NCI-H2107 treated with DMSO at 0.1 percent for 48 hours (cell line): ENCODE measurements around the gene AOC1.

Source experiments
- DNase-seq: peaks from one replicate; lab custom pipeline; 2025; ENCODE audit not compliant: unreplicated experiment; lab: John Stamatoyannopoulos, UW

AOC1 gene

DNA sequence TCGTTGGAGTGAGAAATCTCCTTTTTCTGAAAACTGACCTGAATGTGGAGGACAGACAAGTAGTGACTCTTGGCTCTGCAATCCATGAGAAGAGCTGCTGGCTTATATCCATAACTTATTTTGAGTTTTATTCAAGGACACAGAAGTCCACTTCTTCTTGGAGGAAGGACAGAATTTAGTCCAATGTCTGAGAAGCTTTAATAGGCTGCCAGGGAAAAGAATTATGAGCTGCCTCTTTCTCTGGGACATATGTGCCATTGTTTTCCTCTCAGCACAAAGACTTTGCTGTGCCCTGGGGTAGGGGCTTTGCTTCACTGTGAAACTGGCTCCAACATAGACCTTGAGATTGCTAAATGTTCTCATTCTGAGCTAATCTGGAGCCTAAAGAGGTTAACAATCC is 20.5 kb upstream of the AOC1 start:
- DNase-seq: no peak

GRCh38 chr7:150835019-150835418 is 17.3 kb upstream of the AOC1 start:
- no peak for DNase-seq

- no peak for DNase-seq
Measured at GRCh38 chr7:150835702-150836280, 16.5 kb upstream of the AOC1 start.

- no peak for DNase-seq
Measured at GRCh38 chr7:150838965-150839650, 13.2 kb upstream of the AOC1 start.

DNA sequence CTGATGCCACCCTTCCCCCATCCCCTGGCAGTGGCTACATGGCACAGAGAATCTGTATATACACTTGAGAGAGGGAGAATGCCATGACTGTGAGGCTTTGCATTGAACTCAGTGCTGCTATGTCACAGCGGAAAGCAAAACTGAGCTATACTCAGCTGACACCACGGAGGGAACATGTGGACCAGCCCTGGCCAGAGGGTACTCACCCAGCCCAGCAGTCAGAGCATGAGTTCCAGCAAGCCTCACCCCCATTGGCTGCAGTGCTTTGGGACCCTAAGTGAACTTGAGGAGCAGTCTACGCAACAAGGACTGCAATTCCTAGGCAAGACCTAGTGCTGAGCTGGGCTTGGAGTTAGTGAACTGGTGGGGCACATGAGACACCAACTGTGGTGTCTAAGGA is 10.3 kb upstream of the AOC1 start:
- DNase-seq: no peak

- DNase-seq: no peak
Measured at GRCh38 chr7:150842716-150843115, 9.6 kb upstream of the AOC1 start.

DNA sequence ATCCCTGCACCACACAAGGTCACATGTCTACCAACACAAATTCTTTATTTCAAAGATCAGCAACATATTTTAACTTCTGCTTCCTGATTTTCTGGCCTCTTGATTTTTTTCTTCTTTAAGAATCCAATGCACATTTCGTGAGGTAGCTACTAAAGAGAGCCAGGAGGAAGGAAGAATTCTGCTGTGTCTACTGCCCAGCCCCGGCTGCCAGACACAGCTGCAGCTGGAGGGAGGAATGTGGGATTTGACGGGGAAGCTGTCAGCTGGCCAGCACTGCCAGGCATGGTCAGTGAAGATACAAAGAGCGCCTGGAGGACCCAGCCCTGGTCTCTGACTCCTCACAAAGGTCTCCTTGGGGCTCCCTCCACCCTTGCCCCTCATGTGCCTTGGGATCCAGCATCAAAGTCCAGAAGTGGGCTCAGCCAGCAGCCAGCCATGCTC is 6.9 kb upstream of the AOC1 start:
- DNase-seq: no peak

- DNase-seq: no peak
Measured at GRCh38 chr7:150846291-150847115, 5.8 kb upstream of the AOC1 start.

- DNase-seq: no peak
Measured at GRCh38 chr7:150847536-150847935, 4.8 kb upstream of the AOC1 start.

DNA sequence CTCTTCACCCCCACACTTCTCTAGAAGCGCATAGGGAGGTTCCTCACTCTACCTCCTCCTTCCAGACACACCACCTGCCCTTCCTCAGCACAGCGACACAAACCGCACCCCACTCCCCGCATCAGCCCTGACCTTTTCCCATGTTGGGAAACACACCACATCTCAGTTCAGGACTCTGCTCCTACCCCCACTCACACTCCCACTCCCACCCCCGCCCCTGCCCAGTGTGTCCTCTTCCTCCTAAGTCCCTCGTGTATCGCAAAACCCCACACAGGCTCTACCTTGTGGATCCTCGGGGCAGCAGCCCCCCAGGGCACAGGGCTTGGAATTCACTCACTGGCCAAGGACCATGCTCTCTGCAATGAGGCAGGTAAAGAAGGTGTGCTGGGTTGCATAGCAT is 4.2 kb upstream of the AOC1 start:
- DNase-seq: no peak

- DNase-seq: no peak
Measured at GRCh38 chr7:150848561-150849115, 3.7 kb upstream of the AOC1 start.

GRCh38 chr7:150849204-150849775 is 3.0 kb upstream of the AOC1 start:
- no peak for DNase-seq

DNA sequence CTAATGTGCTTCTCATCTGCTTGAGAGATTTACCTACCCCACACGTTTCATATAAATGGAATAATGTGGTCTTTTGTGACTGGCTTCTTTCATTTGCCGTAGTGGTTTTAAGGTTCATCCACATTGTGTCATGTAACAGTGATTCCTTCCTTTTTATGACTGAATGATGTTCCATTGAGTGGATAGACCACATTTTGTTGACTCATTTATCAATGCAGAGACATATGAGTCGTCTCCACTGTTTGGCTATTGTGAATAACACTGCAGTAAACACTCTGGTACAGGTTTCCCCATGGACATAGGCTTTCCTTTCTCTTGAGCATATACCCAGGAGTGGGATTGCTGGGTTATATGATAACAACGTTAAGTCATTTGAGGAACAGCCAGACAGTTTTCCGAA is 2.0 kb upstream of the AOC1 start:
- DNase-seq: no peak

DNA sequence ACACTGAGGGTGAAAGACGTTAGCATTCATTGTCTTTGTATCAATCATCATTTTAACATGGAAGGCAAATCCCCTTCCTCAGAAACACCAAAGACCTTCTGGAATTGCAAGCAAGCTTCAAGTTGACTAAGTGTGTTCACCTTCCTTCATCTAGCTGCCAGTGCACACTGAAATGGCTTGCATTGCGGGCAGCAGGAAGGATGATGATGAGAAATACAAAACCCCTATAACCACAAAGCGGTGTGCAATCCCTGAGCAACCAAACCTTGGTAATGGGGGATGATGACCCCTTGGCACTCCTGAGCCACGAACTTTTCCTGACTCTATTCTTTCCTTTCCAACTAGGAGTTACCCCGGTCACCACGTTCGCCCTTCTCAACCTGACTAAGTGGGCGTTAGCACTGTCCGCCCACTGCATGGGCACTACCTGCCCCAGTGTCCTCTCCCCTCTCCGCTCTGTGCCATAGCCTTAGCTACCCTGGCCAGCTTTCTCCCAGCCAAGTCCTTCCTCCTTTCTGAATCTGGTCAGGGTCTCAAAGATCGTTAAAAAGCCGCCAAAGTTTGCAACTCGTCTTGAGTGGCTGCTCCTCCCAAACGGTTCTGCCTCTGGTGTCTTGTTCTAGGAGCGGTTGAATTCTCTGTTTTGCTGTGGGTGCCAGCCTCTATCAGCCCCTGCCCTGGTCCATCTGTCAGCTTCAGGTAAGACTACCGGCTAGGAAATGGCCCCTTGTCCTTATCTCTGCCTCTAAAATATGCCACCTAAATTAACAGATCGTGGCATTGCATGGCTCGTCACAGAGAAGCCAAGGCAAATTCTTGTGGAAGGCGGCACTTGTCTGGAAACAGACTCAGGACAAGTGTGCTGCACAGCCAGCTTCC is 586 bp upstream of the AOC1 start:
- no peak for DNase-seq

DNA sequence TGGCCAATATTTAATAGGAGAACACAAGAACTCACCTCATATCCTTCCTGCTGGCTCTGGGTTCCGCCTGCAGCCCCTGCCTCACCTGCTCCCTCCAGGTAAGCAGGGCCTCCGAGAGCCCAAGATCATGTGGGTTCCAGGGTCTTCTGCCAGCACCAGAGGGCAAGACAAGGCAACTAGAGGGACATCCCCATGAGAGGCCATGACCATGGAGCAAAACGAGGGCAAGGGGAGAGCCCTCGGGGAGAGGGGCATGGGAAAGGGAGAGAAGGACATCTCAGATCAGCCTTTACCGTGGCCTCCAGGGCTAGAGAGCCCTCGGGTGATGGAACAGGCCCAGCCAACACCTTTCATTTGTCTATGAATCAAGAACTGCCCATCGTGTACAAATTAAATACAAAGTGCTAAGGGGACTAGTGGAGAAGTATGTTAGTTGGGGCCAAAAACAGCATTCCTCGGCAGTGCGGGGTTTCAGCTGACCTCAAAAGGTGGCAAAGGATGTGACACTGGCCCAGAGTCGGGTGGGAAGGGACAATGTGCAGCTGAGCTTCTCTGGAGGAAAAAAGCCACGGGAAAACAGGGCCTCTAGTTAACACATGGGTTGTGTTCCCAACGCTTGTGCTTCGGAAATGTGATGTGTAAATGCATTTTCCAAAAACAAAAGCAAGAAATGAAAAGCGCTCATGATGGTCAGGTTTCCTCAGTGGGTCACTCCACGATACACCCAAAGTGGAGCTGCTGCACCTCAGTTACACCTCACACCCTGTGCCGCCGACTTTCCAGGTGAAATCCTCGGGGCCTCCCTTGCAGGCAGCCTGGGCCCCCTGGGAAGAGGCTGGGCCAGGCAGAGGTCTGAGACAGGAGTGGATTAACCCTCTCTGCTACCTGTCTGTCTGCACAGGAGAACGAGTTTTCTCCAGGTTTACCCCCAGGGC is 2.0 kb downstream of the AOC1 start:
- DNase-seq: no peak

GRCh38 chr7:150855046-150855445 is 2.7 kb downstream of the AOC1 start:
- no peak for DNase-seq

DNA sequence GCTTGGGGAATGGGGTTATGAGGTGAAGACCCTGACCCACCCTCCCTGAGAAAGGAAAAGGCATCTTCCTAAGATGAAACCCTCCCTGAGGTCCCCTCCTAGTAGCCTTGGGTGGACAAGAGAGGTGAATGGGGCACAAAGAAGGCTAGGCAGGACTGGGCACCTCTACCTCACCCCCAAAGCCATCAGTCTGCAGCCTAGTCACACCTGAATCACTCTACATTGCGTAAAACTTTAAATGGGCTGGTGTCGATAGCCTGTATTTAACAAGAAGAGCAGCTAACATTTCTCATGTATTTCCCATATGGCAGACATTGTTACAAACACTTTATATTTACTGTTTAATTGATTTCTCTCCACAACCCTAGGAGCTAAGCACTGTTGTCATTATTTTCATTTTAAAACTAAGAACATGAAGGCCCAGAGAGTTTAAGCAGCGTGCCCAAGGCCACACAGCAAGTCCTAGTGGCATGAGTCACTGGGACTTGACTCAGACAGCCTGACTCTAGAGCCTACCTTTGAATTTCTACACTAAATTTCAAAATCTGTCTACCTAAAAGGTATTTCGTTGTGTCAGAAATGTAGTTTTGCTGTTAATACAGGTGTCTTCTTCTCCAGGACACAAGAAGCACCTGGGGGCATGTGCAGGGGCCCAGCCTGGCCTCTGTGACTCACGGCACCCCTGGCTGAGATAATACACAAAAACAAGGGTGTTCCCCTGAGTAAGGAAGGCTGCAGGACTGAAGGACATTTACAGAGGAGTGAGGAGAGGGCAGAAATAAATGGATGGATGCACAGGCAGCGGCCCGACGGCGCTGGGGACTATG is 3.4 kb downstream of the AOC1 start:
- DNase-seq: no peak
